Neural progenitor cell (in vitro differentiated cells): ENCODE data around the gene SPSB1. TPM values are rescaled to one million over a fixed set of nuclear protein-coding genes. Genes with fewer than 3 reads are reported as not detected.

ENCODE experiments used
- DNase-seq: peaks from one replicate; pipeline ENCODE4 v3.0.0-alpha.2; 2016; ENCODE audit warnings: low spot score
- H2AFZ ChIP-seq: fragments of 200-600 bp; sonication (generic); replicated peaks from 2 replicates; pipeline ENCODE4 v1.6.1; 2016; ENCODE audit warnings: antibody characterized with exemption
- H3F3A ChIP-seq: fragments of 200-600 bp; sonication (generic); 2 replicates; pipeline ENCODE4 v1.6.1; 2016; ENCODE audit warnings: antibody characterized with exemption, low read depth
- H3K27ac ChIP-seq: fragments of 200-600 bp; sonication (generic); 2 replicates; pipeline ENCODE4 v1.5.1; 2016; ENCODE audit warnings: mild to moderate bottlenecking
- H3K27me3 ChIP-seq: fragments of 200-600 bp; sonication (generic); 2 replicates; pipeline ENCODE4 v1.6.1; 2016; ENCODE audit warnings: mild to moderate bottlenecking, moderate library complexity
- H3K36me3 ChIP-seq: fragments of 200-600 bp; sonication (generic); 2 replicates; pipeline ENCODE4 v1.5.1; 2016
- H3K4me1 ChIP-seq: fragments of 200-600 bp; sonication (generic); 2 replicates; pipeline ENCODE4 v1.6.1; 2016; ENCODE audit warnings: mixed run types
- H3K4me2 ChIP-seq: fragments of 200-600 bp; sonication (generic); 2 replicates; pipeline ENCODE4 v1.6.1; 2016
- H3K4me3 ChIP-seq: fragments of 200-600 bp; sonication (generic); 2 replicates; pipeline ENCODE4 v1.5.1; 2016
- H3K79me2 ChIP-seq: fragments of 200-600 bp; sonication (generic); 2 replicates; pipeline ENCODE4 v1.6.1; 2016; ENCODE audit warnings: low read depth
- H3K9ac ChIP-seq: fragments of 200-600 bp; sonication (generic); 2 replicates; pipeline ENCODE4 v1.6.1; 2016
- H3K9me3 ChIP-seq: fragments of 200-600 bp; sonication (generic); 2 replicates; pipeline ENCODE4 v1.5.1; 2016; ENCODE audit warnings: low read depth
- H4K20me1 ChIP-seq: fragments of 200-600 bp; sonication (generic); 2 replicates; pipeline ENCODE4 v1.6.1; 2016; ENCODE audit warnings: low read depth
- H3K27ac Mint-ChIP-seq: 3 replicates; pipeline ENCODE4 v1.8.0; 2021; ENCODE audit warnings: mixed read lengths
- H3K27me3 Mint-ChIP-seq: 2 replicates; pipeline ENCODE4 v1.8.0; 2022; ENCODE audit warnings: low read depth, mild to moderate bottlenecking, inconsistent platforms, moderate library complexity, mixed read lengths; ENCODE audit not compliant: insufficient read depth
- H3K36me3 Mint-ChIP-seq: 3 replicates; pipeline ENCODE4 v1.8.0; 2021; ENCODE audit warnings: mixed read lengths
- H3K4me1 Mint-ChIP-seq: 3 replicates; pipeline ENCODE4 v1.8.0; 2021; ENCODE audit warnings: mixed read lengths
- H3K4me3 Mint-ChIP-seq: 3 replicates; pipeline ENCODE4 v1.8.0; 2021; ENCODE audit warnings: mild to moderate bottlenecking, moderate library complexity, mixed read lengths
- H3K9me3 Mint-ChIP-seq: 3 replicates; pipeline ENCODE4 v1.8.0; 2020; ENCODE audit warnings: mixed read lengths
- EZH2 ChIP-seq: fragments of 200-600 bp; sonication (generic); IDR thresholded peaks from 2 replicates; pipeline ENCODE4 v1.6.1; 2017; ENCODE audit warnings: antibody characterized with exemption, mild to moderate bottlenecking, moderate library complexity
- EZH2phosphoT487 ChIP-seq: fragments of 200-600 bp; sonication (generic); IDR thresholded peaks from 2 replicates; pipeline ENCODE4 v1.6.1; 2017; ENCODE audit warnings: antibody characterized with exemption
- total RNA-seq: library from RNA; depleted of rRNA; stranded (reverse); fragments of >200 nt; gene quantifications from 2 replicates; pipeline ENCODE4 v1.2.3, GENCODE V29; 2015; ENCODE audit warnings: low replicate concordance
- TF ChIP-seq, protein P1 (sequence below): fragments of 200-600 bp; sonication (generic); IDR thresholded peaks from 2 replicates; pipeline ENCODE4 v1.5.1; 2017; ENCODE audit warnings: antibody characterized with exemption, mild to moderate bottlenecking

Gene SPSB1
- total RNA-seq, 1 donor from 2014 or later: 2.8 TPM

DNA sequence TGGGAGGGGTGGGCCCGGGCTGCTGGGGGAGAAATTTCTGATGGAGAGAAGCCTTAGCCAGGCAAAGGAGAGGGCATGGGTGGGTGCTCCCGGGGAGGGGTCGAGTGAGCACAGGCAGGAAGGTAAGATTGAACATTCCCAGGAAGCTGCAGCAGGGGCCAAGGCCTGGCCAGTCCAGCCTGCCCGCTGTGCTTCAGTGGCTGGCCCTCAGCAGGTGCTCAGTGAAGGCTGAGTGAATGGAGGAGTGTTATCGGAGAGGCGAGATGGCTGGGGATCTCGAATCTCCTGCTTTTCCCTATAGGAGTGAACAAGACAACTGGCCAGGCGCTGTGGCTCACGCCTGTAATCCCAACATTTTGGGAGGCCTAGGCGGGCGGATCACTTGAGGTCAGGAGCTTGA lies 20.9 kb downstream of the SPSB1 start:
- no peaks in the 10 kb centered on the region for H3K9me3 ChIP-seq
- no peaks in the 10 kb centered on the region for H3K79me2 ChIP-seq

DNA sequence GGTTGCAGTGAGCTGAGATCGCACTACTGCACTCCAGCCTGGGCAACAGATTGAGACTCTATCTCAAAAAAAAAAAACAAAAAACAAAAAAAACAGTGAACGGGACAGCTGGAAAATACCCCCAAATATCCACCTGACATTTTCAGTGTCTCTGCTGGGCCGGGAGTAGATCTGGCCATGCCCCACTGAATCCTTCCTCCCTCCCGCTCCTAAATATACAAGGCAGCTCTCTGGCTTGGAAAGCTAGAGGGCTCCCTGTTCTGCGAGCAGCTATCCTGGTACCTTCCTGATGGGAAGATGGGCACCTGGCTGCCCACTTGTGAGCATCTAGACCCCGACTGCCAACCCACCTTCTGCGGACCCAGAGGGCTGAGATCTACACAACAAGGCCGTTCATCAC lies 21.4 kb downstream of the SPSB1 start:
- H3K9me3 Mint-ChIP-seq: no peaks in the 10 kb centered on the region
- H3K9me3 ChIP-seq: no peaks in the 10 kb centered on the region
- H3K4me3 ChIP-seq: no peak overlapping the region
- no peak overlapping the region for H3K9ac ChIP-seq
- H3K36me3 ChIP-seq: no peaks in the 10 kb centered on the region
- DNase-seq: no peak
- H3K27ac ChIP-seq: no peak overlapping the region
- peaks cover 8% of the 10 kb centered on the region for H3K27me3 Mint-ChIP-seq
- TF ChIP-seq EZH2phosphoT487 (no peak), EZH2 (no peak)
- H3K4me3 Mint-ChIP-seq: no peak overlapping the region
- no peaks in the 10 kb centered on the region for H3K79me2 ChIP-seq
- H3K27ac Mint-ChIP-seq: peak overlapping the region; percentile 33
- no peaks in the 10 kb centered on the region for H3K27me3 ChIP-seq
- H2AFZ ChIP-seq: no peak overlapping the region
- no peaks in the 10 kb centered on the region for H4K20me1 ChIP-seq
- no peaks in the 10 kb centered on the region for H3K36me3 Mint-ChIP-seq
- no peaks in the 10 kb centered on the region for H3K4me1 ChIP-seq
- H3K4me2 ChIP-seq: no peak overlapping the region
- H3F3A ChIP-seq: no peaks in the 10 kb centered on the region
- peaks cover 50% of the 10 kb centered on the region for H3K4me1 Mint-ChIP-seq

More for the DNA sequence above, 20.9 kb downstream of the SPSB1 start:
- Histone ChIP-seq H3K4me2 (no peak overlapping the region), H4K20me1 (no peaks in the 10 kb centered on the region), H3K4me1 (no peaks in the 10 kb centered on the region), H3K36me3 (no peaks in the 10 kb centered on the region), H3K27ac (no peak overlapping the region), H3K4me3 (no peak overlapping the region), H2AFZ (no peak overlapping the region), H3K9ac (no peak overlapping the region), H3F3A (no peaks in the 10 kb centered on the region), H3K27me3 (no peaks in the 10 kb centered on the region)
- Mint-ChIP-seq H3K27me3 (peaks cover 8% of the 10 kb centered on the region), H3K27ac (peak overlapping the region; percentile 46), H3K9me3 (no peaks in the 10 kb centered on the region), H3K36me3 (no peaks in the 10 kb centered on the region), H3K4me3 (no peak overlapping the region), H3K4me1 (peaks cover 54% of the 10 kb centered on the region)
- DNase-seq: no peak
- no peak for TF ChIP-seq EZH2
- TF ChIP-seq EZH2phosphoT487: no peak
- TF ChIP-seq, protein P1, sequence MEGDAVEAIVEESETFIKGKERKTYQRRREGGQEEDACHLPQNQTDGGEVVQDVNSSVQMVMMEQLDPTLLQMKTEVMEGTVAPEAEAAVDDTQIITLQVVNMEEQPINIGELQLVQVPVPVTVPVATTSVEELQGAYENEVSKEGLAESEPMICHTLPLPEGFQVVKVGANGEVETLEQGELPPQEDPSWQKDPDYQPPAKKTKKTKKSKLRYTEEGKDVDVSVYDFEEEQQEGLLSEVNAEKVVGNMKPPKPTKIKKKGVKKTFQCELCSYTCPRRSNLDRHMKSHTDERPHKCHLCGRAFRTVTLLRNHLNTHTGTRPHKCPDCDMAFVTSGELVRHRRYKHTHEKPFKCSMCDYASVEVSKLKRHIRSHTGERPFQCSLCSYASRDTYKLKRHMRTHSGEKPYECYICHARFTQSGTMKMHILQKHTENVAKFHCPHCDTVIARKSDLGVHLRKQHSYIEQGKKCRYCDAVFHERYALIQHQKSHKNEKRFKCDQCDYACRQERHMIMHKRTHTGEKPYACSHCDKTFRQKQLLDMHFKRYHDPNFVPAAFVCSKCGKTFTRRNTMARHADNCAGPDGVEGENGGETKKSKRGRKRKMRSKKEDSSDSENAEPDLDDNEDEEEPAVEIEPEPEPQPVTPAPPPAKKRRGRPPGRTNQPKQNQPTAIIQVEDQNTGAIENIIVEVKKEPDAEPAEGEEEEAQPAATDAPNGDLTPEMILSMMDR: no peak

DNA sequence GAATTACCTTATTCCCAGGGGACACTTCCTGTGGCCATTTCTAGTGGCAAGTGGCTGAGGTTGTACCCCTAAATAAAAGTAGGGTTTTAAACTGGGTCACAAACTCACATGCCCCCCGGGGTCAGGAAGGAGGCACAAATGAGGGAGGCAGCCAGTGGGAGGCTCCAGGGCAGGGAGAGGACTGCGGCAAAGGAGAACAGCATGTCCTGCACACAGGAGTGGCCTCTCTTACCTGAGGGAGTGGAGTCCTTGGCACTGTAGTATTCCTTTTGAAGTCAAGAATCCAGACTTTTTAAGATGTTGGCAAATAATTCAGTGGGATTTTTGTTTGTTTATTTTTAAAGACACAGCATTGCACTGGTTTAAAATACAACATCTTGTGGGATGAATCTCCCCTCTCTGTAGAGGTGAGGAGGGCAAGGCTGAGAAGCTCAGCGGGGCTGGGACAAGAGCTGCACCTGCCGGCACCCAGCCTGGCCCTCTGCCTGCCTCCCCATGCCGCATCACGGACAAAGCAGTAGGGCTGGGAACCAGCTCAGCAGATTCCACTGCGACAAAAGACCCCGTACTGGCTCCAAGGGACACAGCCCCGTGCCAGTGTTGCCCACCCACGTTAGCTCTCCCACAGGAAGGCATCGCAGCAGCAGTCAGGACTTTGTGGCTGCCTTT lies 22.2 kb downstream of the SPSB1 start:
- Mint-ChIP-seq H3K27ac (no peak overlapping the region), H3K36me3 (no peaks in the 10 kb centered on the region), H3K4me3 (peak overlapping the region; percentile 50), H3K9me3 (no peaks in the 10 kb centered on the region), H3K4me1 (peaks cover 49% of the 10 kb centered on the region), H3K27me3 (peaks cover 6% of the 10 kb centered on the region)
- Histone ChIP-seq H2AFZ (no peak overlapping the region), H3K36me3 (no peaks in the 10 kb centered on the region), H3K27me3 (no peaks in the 10 kb centered on the region), H3K4me3 (no peak overlapping the region), H3K27ac (no peak overlapping the region), H3K9me3 (no peaks in the 10 kb centered on the region), H3K4me2 (no peak overlapping the region), H3F3A (no peaks in the 10 kb centered on the region), H3K9ac (no peak overlapping the region), H4K20me1 (no peaks in the 10 kb centered on the region), H3K79me2 (no peaks in the 10 kb centered on the region), H3K4me1 (peaks cover 7% of the 10 kb centered on the region)
- TF ChIP-seq EZH2 (no peak), EZH2phosphoT487 (no peak)
- TF ChIP-seq, protein P1: no peak
- DNase-seq: no peak

DNA sequence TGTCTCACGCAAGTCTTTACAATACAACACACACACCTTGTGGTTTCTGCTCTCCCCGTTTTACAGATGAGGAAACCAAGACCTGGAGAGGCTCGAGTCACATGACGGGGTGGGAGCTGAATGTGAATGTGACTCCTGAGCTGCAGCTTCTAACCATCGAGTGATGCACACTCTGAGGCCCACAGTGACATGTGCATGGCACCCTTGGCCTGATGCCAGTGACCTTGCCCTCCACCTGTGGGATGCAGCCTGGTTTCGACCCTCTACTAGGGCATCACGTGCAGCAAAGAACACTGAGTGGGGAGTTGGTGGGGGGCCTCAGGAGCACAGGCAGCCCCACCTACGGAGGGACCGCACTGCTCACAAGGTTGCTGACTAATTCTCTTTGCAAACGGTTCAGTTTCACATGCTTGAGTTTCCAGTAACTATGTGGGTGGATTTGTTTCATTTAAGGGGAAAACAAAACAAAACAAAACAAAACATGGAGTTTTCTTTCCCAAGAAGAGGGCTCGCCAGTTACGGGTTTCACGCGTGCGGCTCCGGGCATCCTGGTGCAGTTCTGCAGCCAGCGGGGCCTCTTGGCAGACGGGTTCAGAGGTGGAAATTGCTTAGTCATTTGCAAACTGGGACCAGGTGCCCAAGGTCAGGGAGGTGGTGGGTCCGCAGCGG lies 22.9 kb downstream of the SPSB1 start:
- Histone ChIP-seq H3F3A (peaks cover 4% of the 10 kb centered on the region), H3K36me3 (no peaks in the 10 kb centered on the region), H3K27me3 (no peaks in the 10 kb centered on the region), H3K4me2 (no peak overlapping the region), H3K4me3 (no peak overlapping the region), H3K79me2 (no peaks in the 10 kb centered on the region), H3K4me1 (peaks cover 14% of the 10 kb centered on the region), H3K27ac (no peak overlapping the region), H3K9me3 (no peaks in the 10 kb centered on the region), H4K20me1 (peaks cover 3% of the 10 kb centered on the region), H2AFZ (no peak overlapping the region), H3K9ac (no peak overlapping the region)
- Mint-ChIP-seq H3K4me3 (no peak overlapping the region), H3K36me3 (no peaks in the 10 kb centered on the region), H3K27me3 (peaks cover 6% of the 10 kb centered on the region), H3K27ac (peak overlapping the region; percentile 69), H3K4me1 (peaks cover 56% of the 10 kb centered on the region), H3K9me3 (no peaks in the 10 kb centered on the region)
- no peak for DNase-seq
- TF ChIP-seq EZH2phosphoT487: no peak
- TF ChIP-seq EZH2: no peak
- TF ChIP-seq, protein P1: no peak
